Measurements from ENCODE around the gene KCP. TPM values are rescaled to one million over a fixed set of nuclear protein-coding genes. Genes with fewer than 3 reads are reported as not detected.

The KCP gene
- total RNA-seq, 1 donor from 2014 or later, result 23.7 TPM

- H3K9me3 Mint-ChIP-seq, result no peaks in the 10 kb centered on the region
- TF ChIP-seq, protein P1, sequence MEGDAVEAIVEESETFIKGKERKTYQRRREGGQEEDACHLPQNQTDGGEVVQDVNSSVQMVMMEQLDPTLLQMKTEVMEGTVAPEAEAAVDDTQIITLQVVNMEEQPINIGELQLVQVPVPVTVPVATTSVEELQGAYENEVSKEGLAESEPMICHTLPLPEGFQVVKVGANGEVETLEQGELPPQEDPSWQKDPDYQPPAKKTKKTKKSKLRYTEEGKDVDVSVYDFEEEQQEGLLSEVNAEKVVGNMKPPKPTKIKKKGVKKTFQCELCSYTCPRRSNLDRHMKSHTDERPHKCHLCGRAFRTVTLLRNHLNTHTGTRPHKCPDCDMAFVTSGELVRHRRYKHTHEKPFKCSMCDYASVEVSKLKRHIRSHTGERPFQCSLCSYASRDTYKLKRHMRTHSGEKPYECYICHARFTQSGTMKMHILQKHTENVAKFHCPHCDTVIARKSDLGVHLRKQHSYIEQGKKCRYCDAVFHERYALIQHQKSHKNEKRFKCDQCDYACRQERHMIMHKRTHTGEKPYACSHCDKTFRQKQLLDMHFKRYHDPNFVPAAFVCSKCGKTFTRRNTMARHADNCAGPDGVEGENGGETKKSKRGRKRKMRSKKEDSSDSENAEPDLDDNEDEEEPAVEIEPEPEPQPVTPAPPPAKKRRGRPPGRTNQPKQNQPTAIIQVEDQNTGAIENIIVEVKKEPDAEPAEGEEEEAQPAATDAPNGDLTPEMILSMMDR (IDR thresholded peaks at IDR 0.05; ENCODE audit: unreplicated experiment), result no peak
- peaks cover 66% of the 10 kb centered on the region for H3K27me3 Mint-ChIP-seq (ENCODE audit: low read depth)
- H3K4me3 Mint-ChIP-seq, result no peak overlapping the region
- DNase-seq (ENCODE audit: low spot score in 2 of 2, unreplicated experiment in 2 of 2), result no peak
- peak overlapping the region; percentile 95 for H3K27ac Mint-ChIP-seq
- H3K36me3 Mint-ChIP-seq, result no peaks in the 10 kb centered on the region
- H3K4me1 Mint-ChIP-seq, result peaks cover 25% of the 10 kb centered on the region
These were observed 1.8 kb upstream of the KCP start for GRCh38 chr7:128912281-128912680.

DNA sequence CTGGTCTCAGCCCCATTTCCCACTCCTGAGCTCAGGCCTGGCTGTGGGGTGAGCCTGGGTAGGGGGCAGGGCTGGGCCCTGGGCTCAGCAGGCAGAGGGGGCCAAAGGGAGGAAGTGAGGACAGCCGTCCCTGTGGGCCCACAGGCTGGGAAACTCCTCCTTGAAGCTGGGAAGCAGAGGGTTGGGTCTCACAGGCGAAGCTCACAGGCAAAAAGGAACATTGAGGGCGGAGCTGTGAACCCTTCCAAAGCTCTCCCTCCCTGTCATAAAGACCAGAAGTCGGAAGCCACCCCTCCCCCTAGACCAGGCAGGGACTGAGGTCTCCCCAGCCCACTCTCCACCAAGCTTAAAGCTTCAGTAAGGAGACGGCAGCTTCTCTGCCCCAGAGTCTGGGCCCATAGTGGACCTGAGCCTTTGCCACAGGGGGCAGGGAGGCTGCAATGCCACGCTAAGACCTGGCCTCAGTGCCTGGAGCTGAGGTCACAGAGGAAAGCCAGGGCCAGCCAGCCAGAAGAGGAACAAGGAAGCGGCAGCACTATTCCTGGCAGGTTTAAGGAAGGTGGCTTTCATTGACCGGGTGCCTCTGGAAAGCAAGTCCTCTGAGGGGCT lies 1.0 kb upstream of the KCP start:
- no peaks in the 10 kb centered on the region for H3K36me3 Mint-ChIP-seq
- TF ChIP-seq, protein P1 (IDR thresholded peaks at IDR 0.05; ENCODE audit: unreplicated experiment), result no peak
- no peak for DNase-seq (ENCODE audit: low spot score in 2 of 2, unreplicated experiment in 2 of 2)
- H3K4me3 Mint-ChIP-seq, result peak overlapping the region; percentile 79
- peaks cover 25% of the 10 kb centered on the region for H3K4me1 Mint-ChIP-seq
- H3K9me3 Mint-ChIP-seq, result no peaks in the 10 kb centered on the region
- H3K27me3 Mint-ChIP-seq (ENCODE audit: low read depth), result peaks cover 58% of the 10 kb centered on the region
- peak overlapping the region; percentile 95 for H3K27ac Mint-ChIP-seq

DNA sequence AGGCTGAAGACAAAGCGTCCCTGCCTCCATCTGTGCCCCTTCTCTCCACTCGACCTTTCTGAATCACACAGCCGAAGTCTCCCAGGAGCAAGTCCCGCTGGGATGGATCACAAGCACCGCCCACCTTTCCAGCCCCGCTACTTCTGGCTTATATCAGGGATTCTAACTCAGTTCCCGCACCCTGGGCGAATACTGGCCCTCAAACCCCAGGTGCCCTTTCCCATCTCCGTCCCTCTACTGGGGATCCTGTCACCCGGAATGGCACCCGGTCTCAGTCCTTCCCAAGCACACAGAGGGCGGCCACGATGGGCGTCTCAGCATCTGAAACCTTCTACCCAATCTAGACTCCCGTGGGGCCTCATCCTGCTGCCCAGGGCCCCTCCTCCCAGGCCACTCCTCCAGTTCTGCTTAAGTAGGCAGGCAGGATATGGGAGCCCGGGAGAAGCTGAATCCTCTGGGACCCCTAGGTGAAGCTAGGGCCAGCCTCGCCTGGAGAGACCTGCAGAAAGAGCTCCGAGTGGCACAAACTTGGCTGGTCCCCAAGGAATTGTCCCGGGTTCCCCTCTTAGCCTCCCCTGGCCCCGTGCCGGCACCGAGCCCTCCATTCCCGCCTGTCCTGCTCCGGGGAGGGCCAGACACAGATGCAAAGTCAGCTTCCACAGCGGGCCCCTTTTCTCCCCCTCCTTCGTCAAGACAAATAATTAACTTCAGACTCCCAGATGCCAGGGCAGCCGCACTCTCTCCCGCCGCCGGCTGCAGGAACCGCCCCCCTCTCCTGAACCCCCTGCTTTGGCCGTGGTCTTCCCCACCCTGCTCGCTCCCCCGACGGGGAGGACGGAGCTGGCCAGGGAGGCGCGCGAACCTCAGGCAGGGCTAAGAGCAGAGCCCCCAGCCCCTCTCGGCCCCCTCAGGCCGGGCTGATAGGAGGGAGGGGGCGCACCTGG lies 612 bp downstream of the KCP start:
- Mint-ChIP-seq H3K27me3 (ENCODE audit: low read depth) (peaks cover 60% of the 10 kb centered on the region), H3K4me3 (peak overlapping the region; percentile 79), H3K27ac (peak overlapping the region; percentile 49)

GRCh38 chr7:128908750-128909624 lies 1.5 kb downstream of the KCP start:
- Mint-ChIP-seq H3K4me1 (peaks cover 25% of the 10 kb centered on the region), H3K27me3 (ENCODE audit: low read depth) (peaks cover 54% of the 10 kb centered on the region), H3K36me3 (no peaks in the 10 kb centered on the region), H3K9me3 (no peaks in the 10 kb centered on the region), H3K27ac (peak overlapping the region; percentile 49), H3K4me3 (peak overlapping the region; percentile 79)
- DNase-seq (ENCODE audit: low spot score in 2 of 2, unreplicated experiment in 2 of 2), result no peak
- TF ChIP-seq, protein P1 (IDR thresholded peaks at IDR 0.05; ENCODE audit: unreplicated experiment), result no peak

More for the DNA sequence above, 612 bp downstream of the KCP start:
- DNase-seq (ENCODE audit: low spot score in 2 of 2, unreplicated experiment in 2 of 2), result peak in 1 of 2 experiments; percentile 57
- TF ChIP-seq, protein P1 (IDR thresholded peaks at IDR 0.05; ENCODE audit: unreplicated experiment), result no peak
- Mint-ChIP-seq H3K36me3 (no peaks in the 10 kb centered on the region), H3K9me3 (no peaks in the 10 kb centered on the region), H3K4me1 (peaks cover 25% of the 10 kb centered on the region)

GRCh38 chr7:128906766-128907559 lies 3.5 kb downstream of the KCP start:
- Mint-ChIP-seq H3K9me3 (no peaks in the 10 kb centered on the region), H3K27ac (no peak overlapping the region), H3K4me1 (peaks cover 25% of the 10 kb centered on the region), H3K4me3 (no peak overlapping the region), H3K36me3 (peaks cover 5% of the 10 kb centered on the region), H3K27me3 (ENCODE audit: low read depth) (peaks cover 45% of the 10 kb centered on the region)
- DNase-seq (ENCODE audit: low spot score in 2 of 2, unreplicated experiment in 2 of 2), result no peak
- TF ChIP-seq, protein P1 (IDR thresholded peaks at IDR 0.05; ENCODE audit: unreplicated experiment), result no peak

Data from mesothelial cell of epicardium (in vitro differentiated cells).